ENCODE results near the gene ZIC1. TPM values are rescaled to one million over a fixed set of nuclear protein-coding genes. Genes with fewer than 3 reads are reported as not detected.

ZIC1 gene
- under 1 TPM in 1 of 2 donors, not detected in 1; 0.04 TPM for total RNA-seq

GRCh38 chr3:147409143-147410115 lies at the start of gene ZIC1:
ZIC1 (plus strand) TSS chr3:147409365; CDS start chr3:147410113, 748 bp downstream.
- H3K9me3 ChIP-seq: peaks cover 0 to 14% of the 10 kb centered on the region in 2 donors
- H3K36me3 ChIP-seq: no peaks in the 10 kb centered on the region
- no peak within 1 kb of the TSS for H3K27ac ChIP-seq
- H3K4me1 ChIP-seq: peaks cover 0 to 42% of the 10 kb centered on the region in 2 donors
- H3K4me3 ChIP-seq: peak within 1 kb of the TSS in 1 of 2 donors; percentile 31
- H3K27me3 ChIP-seq: peaks cover 67 to 91% of the 10 kb centered on the region in 2 donors
- DNase-seq (ENCODE audit: low spot score): no peak
- TF ChIP-seq CTCF (IDR thresholded peaks at IDR 0.05): no peak

GRCh38 chr3:147360051-147360439 lies 49.1 kb upstream of the ZIC1 start:
- Histone ChIP-seq H3K9me3 (no peaks in the 10 kb centered on the region), H3K4me1 (no peaks in the 10 kb centered on the region), H3K27ac (no peak overlapping the region), H3K4me3 (no peak overlapping the region), H3K36me3 (no peaks in the 10 kb centered on the region), H3K27me3 (peaks cover 32 to 45% of the 10 kb centered on the region in 2 donors)
- no peak for DNase-seq (ENCODE audit: low spot score)
- no peak for TF ChIP-seq CTCF (IDR thresholded peaks at IDR 0.05)

GRCh38 chr3:147360646-147361453 lies 48.3 kb upstream of the ZIC1 start:
- Histone ChIP-seq H3K36me3 (no peaks in the 10 kb centered on the region), H3K4me3 (no peak overlapping the region), H3K27ac (no peak overlapping the region), H3K9me3 (no peaks in the 10 kb centered on the region), H3K4me1 (no peaks in the 10 kb centered on the region), H3K27me3 (peaks cover 32 to 46% of the 10 kb centered on the region in 2 donors)
- no peak for DNase-seq (ENCODE audit: low spot score)
- TF ChIP-seq CTCF (IDR thresholded peaks at IDR 0.05): no peak

GRCh38 chr3:147361454-147362420 lies 47.4 kb upstream of the ZIC1 start:
- DNase-seq (ENCODE audit: low spot score): no peak

More at GRCh38 chr3:147361454-147362420, 47.4 kb upstream of the ZIC1 start:
- peaks cover 31 to 37% of the 10 kb centered on the region in 2 donors for H3K27me3 ChIP-seq
- no peak overlapping the region for H3K4me3 ChIP-seq
- H3K27ac ChIP-seq: no peak overlapping the region
- peak; percentile 29 to 58 for TF ChIP-seq CTCF (IDR thresholded peaks at IDR 0.05)
- H3K9me3 ChIP-seq: no peaks in the 10 kb centered on the region
- H3K36me3 ChIP-seq: no peaks in the 10 kb centered on the region
- no peaks in the 10 kb centered on the region for H3K4me1 ChIP-seq
